Caco-2 (cell line): Measurements from ENCODE around the gene RAB19. TPM values are rescaled to one million over a fixed set of nuclear protein-coding genes. Genes with fewer than 3 reads are reported as not detected.

ENCODE experiments used
- BruUV-seq: library from RNA; stranded (reverse); fragments of 400-500 nt; replicated peaks from 2 replicates; lab custom pipeline; 2021; lab: Mats Ljungman, UMichigan
- CTCF ChIA-PET: fragments of 300-600 bp; sonication (Branson Sonifier 250); formaldehyde crosslinking; loops from one replicate; lab custom pipeline; 2022; ENCODE audit warnings: antibody characterized with exemption; lab: Charles Lee
- POLR2A ChIA-PET: fragments of 300-600 bp; sonication (Branson Sonifier 250); formaldehyde crosslinking; loops from one replicate; lab custom pipeline; 2022; ENCODE audit warnings: antibody characterized with exemption; lab: Charles Lee
- DNase-seq, 2 experiments: peaks; one replicate each; pipeline versions ENCODE4 v3.0.0 to v3.0.0-alpha.2; 2020 to 2022
- H3K27me3 ChIP-seq: replicated peaks from 2 replicates; pipeline ENCODE4 v1.6.0; 2011; ENCODE audit warnings: low read length; ENCODE audit not compliant: control insufficient read depth, insufficient read depth
- H3K36me3 ChIP-seq: 2 replicates; pipeline ENCODE4 v1.5.1; 2011; ENCODE audit warnings: low read length; ENCODE audit not compliant: control insufficient read depth, insufficient read depth
- H3K4me1 ChIP-seq: fragments of 250-450 bp; sonication (Bioruptor Pico); 2 replicates; pipeline ENCODE4 v1.5.1; 2020; ENCODE audit warnings: mild to moderate bottlenecking
- H3K4me3 ChIP-seq: 2 replicates; pipeline ENCODE4 v1.5.1; 2011; ENCODE audit warnings: low read depth, mild to moderate bottlenecking, control low read depth, low read length
- H3K9me3 ChIP-seq: fragments of 250-450 bp; sonication (Bioruptor Pico); 2 replicates; pipeline ENCODE4 v1.5.1; 2020; ENCODE audit warnings: mild to moderate bottlenecking, moderate library complexity
- H3K27ac Mint-ChIP-seq: one replicate; pipeline ENCODE4 v1.8.0; 2022; ENCODE audit warnings: mixed read lengths; ENCODE audit not compliant: unreplicated experiment
- H3K27me3 Mint-ChIP-seq: one replicate; pipeline ENCODE4 v1.8.0; 2022; ENCODE audit warnings: mixed read lengths; ENCODE audit not compliant: insufficient read depth, unreplicated experiment
- H3K36me3 Mint-ChIP-seq: one replicate; pipeline ENCODE4 v1.8.0; 2022; ENCODE audit warnings: mild to moderate bottlenecking, mixed read lengths; ENCODE audit not compliant: insufficient read depth, unreplicated experiment
- H3K4me1 Mint-ChIP-seq: one replicate; pipeline ENCODE4 v1.8.0; 2022; ENCODE audit warnings: low read depth, mixed read lengths; ENCODE audit not compliant: unreplicated experiment
- H3K4me3 Mint-ChIP-seq: one replicate; pipeline ENCODE4 v1.8.0; 2022; ENCODE audit warnings: mild to moderate bottlenecking, moderate library complexity, mixed read lengths; ENCODE audit not compliant: unreplicated experiment
- H3K9me3 Mint-ChIP-seq: one replicate; pipeline ENCODE4 v1.8.0; 2022; ENCODE audit warnings: mixed read lengths; ENCODE audit not compliant: unreplicated experiment
- CTCF ChIP-seq, 2 experiments: fragments of 200-600 bp in 1 of 2; IDR thresholded peaks; 1 replicate in 1 of 2; 2 replicates in 1 of 2; pipeline versions ENCODE4 v1.5.1 to v1.8.0; 2011 to 2022; ENCODE audit warnings: antibody characterized with exemption in 1 of 2, control low read depth in 1 of 2, inconsistent platforms in 1 of 2, low read depth in 1 of 2, low read length in 1 of 2, mild to moderate bottlenecking in 1 of 2, moderate library complexity in 1 of 2; ENCODE audit not compliant: insufficient read depth in 1 of 2, severe bottlenecking in 1 of 2, unreplicated experiment in 1 of 2
- intact Hi-C: fragments of 100-400 bp; cut with micrococcal nuclease; formaldehyde crosslinking; loops from one replicate; pipeline ENCODE4 v1.10.0; 2022; ENCODE audit not compliant: unreplicated experiment
- total RNA-seq: library from RNA; stranded (reverse); gene quantifications from 2 replicates; pipeline ENCODE4 v1.2.3, GENCODE V29; 2022

RAB19 gene
- total RNA-seq, 1 experiment from 2014 or later: 3.8 TPM

- no peak overlapping the region for H3K27ac Mint-ChIP-seq
- Histone ChIP-seq H3K36me3 (no peaks in the 10 kb centered on the region), H3K4me3 (no peak overlapping the region), H3K4me1 (0 out of 2 replicates have a peak, but pooled peaks cover 5% of the 10 kb centered on the region), H3K9me3 (no peaks in the 10 kb centered on the region), H3K27me3 (no peaks in the 10 kb centered on the region)
- H3K36me3 Mint-ChIP-seq: no peaks in the 10 kb centered on the region
- ChIA-PET CTCF (no interaction called here), POLR2A (no interaction called here)
- BruUV-seq: no TSS peak
- H3K27me3 Mint-ChIP-seq: no peaks in the 10 kb centered on the region
- no peak overlapping the region for H3K4me3 Mint-ChIP-seq
- DNase-seq: no peak
- no peak for TF ChIP-seq CTCF (IDR thresholded peaks at IDR 0.05; ENCODE audit: insufficient read depth in 1 of 2, low read depth in 1 of 2, low read length in 1 of 2, severe bottlenecking in 1 of 2, unreplicated experiment in 1 of 2)
- H3K4me1 Mint-ChIP-seq: no peaks in the 10 kb centered on the region
- H3K9me3 Mint-ChIP-seq: no peaks in the 10 kb centered on the region
- intact Hi-C loops: no loop called here
These were observed 31.5 kb downstream of the RAB19 start for GRCh38 chr7:140435252-140435895.

GRCh38 chr7:140439359-140439758 lies 35.5 kb downstream of the RAB19 start:
- Histone ChIP-seq H3K27me3 (no peaks in the 10 kb centered on the region), H3K9me3 (no peaks in the 10 kb centered on the region), H3K4me3 (no peak overlapping the region), H3K4me1 (0 out of 2 replicates have a peak, but pooled peaks cover 5% of the 10 kb centered on the region), H3K36me3 (no peaks in the 10 kb centered on the region)
- Mint-ChIP-seq H3K27ac (no peak overlapping the region), H3K4me3 (no peak overlapping the region), H3K4me1 (no peaks in the 10 kb centered on the region), H3K36me3 (no peaks in the 10 kb centered on the region), H3K9me3 (no peaks in the 10 kb centered on the region), H3K27me3 (no peaks in the 10 kb centered on the region)
- no peak for TF ChIP-seq CTCF (IDR thresholded peaks at IDR 0.05; ENCODE audit: insufficient read depth in 1 of 2, low read depth in 1 of 2, low read length in 1 of 2, severe bottlenecking in 1 of 2, unreplicated experiment in 1 of 2)
- ChIA-PET POLR2A (no interaction called here), CTCF (no interaction called here)
- no TSS peak for BruUV-seq
- intact Hi-C loops: no loop called here
- no peak for DNase-seq

GRCh38 chr7:140440593-140440992 lies 36.7 kb downstream of the RAB19 start:
- no TSS peak for BruUV-seq
- H3K27me3 Mint-ChIP-seq: no peaks in the 10 kb centered on the region
- CTCF ChIA-PET: no interaction called here
- no peaks in the 10 kb centered on the region for H3K9me3 Mint-ChIP-seq
- no peak overlapping the region for H3K4me3 ChIP-seq
- no peaks in the 10 kb centered on the region for H3K4me1 Mint-ChIP-seq
- no peak for TF ChIP-seq CTCF (IDR thresholded peaks at IDR 0.05; ENCODE audit: insufficient read depth in 1 of 2, low read depth in 1 of 2, low read length in 1 of 2, severe bottlenecking in 1 of 2, unreplicated experiment in 1 of 2)
- 0 out of 2 replicates have a peak, but pooled peaks cover 5% of the 10 kb centered on the region for H3K4me1 ChIP-seq
- no peak overlapping the region for H3K27ac Mint-ChIP-seq
- POLR2A ChIA-PET: interaction anchor here (0.6 kb wide), 1 partner anchor 30 kb away, joined by 3 read pairs; no protein-coding TSS in a partner anchor
- H3K9me3 ChIP-seq: no peaks in the 10 kb centered on the region
- intact Hi-C loops: no loop called here
- H3K36me3 Mint-ChIP-seq: no peaks in the 10 kb centered on the region
- H3K4me3 Mint-ChIP-seq: no peak overlapping the region
- no peaks in the 10 kb centered on the region for H3K27me3 ChIP-seq
- DNase-seq: no peak
- no peaks in the 10 kb centered on the region for H3K36me3 ChIP-seq
